Islet precursor cell (in vitro differentiated cells): ENCODE measurements around the gene FOXK1.
"Not testable (repeated sequence)": the region's sequence is repeated elsewhere in the genome, so short reads cannot be mapped to it uniquely, and the experiment has no call there.

Source experiments
- DNase-seq: peaks from one replicate; pipeline ENCODE4 v3.0.0-alpha.2; 2018

Gene FOXK1

DNA sequence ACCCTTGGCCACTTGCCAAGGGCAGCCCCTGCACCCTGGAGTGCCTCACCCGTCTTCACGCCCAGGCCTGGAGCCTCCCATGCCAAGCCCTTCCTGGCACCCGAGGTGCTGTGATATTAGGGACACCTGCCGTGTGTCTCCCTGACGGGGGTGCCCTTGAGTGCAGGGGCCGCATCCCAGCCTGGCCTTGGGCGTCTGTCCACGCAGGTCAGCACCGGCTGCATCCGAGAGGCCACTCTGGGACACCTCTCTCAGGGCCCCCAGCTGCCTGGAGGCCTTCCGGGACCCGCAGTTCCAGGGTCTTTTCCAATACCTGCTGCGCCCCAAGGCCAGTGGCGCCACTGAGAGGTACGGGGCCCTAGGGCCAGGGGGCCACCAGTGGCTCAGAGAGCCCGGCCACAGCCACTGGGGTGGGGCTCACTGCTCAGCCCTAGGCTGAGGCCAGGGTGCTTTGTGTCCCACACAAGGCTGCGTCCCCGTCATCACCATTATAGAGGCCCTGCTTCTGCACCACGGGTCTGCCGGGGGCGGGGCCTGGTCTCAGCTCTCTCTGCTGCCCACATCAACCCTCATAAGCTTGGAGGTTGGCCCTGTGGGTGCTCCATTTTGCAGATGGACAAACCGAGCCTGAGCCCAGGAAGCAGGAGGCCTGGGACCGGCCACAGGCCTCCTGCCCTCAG, 106.0 kb downstream of the FOXK1 start:
- no peak for DNase-seq

DNA sequence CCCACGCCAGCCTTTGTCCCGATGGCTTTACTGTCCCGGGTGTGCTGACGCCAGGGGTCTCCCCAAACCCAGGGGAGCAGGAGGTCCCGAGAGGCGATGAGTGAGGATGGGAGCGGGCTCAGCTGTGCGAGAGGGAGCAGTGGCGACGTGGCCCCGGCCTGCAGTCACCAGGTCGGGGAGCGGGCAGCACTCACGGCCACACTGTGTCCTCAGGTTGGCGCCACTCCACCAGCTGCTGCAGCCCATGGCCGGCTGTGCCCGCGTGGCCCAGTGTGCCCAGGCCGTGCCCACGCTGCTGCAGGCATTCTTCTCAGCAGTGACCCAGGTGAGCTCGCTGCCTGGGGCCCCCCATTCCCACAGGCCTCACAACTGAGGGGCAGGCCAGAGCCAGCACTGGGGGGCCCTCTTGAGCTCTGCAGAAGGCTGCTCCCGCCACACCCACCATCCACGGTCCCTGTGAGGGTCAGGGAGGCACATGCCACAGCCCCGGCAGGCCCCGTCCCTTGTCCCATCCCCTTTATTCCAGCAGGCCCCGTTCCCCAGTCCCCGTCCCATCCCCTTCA, 106.6 kb downstream of the FOXK1 start:
- DNase-seq = no peak

DNA sequence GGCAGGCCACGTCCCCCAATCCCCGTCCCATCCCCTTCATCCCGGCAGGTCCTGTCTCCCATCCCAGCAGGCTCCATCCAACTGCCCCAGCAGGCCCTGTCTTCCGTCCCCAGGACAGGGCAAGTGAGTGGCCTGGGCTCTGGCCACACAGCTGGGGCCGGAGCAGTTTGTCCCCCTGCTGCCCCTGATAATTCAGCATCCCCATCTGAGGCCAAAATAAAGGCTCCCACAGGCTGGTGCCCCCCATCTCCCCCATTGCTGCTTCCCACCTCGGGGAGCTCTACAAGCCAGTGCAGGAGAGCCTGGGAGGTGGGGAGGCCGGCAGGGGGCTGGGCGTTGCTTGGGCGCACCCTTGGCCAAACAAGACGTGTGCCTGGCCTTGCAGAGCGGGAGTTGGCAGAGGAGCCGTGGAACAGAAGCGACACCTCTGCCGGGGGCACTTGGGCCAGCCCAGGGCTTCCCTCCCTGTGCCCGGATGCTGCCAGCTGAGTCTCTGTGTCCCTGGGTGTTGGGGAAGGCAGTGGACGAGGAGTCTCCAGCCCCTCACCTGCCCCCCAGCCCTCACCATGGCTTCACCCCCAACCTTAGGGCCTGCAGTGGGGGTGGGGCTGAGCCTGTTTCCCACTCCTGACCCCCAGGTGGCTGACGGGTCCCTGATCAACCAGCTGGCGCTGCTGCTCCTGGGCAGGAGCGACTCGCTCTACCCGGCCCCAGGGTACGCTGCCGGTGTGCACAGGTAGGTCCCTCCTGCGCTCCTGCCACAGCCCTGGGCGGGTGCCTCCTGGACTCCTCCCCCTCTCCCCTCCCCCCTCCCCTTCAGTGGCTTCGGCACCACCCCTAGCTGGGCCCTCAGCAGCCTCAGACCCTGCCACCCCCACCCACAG, 107.3 kb downstream of the FOXK1 start:
- DNase-seq = no peak

DNA sequence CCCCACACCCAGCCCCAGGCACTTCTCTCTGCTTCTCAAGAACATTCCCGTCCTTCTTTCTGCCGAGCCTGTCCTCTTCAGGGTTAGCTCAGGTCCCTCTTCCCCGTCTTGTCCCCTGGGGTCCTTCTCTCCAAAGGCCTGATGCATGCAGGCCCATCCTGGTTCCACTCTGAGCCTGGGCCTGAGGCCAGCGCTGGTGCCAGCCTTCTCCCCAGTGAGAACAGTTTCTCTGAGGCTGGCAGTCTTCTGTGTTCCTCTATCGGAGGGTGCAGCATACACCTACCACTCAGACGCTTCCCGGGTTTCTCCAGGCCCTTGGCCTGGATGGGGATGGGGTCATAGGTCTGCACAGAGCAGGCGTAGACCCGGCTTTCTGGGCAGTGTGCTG, 108.0 kb downstream of the FOXK1 start:
- DNase-seq = no peak

DNA sequence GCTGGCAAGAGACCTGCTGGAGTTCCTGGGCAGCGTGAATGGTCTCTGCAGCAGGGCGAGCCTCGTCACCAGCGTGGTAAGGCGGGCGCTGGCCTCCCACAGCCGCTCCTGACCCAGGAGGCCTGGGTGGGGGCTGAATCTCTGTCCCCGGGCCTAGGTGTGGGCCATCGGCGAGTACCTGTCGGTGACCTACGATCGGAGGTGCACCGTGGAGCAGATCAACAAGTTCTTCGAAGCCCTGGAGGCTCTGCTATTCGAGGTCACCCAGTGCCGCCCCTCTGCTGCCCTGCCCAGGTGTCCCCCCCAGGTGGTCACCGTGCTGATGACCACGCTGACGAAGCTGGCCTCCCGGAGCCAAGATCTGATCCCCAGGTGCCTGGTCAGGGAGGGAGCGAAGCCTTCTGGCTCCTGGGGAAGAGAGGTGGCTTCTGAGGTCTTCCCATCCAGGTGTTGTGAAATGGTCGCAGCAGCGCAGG, 108.5 kb downstream of the FOXK1 start:
- DNase-seq = no peak

DNA sequence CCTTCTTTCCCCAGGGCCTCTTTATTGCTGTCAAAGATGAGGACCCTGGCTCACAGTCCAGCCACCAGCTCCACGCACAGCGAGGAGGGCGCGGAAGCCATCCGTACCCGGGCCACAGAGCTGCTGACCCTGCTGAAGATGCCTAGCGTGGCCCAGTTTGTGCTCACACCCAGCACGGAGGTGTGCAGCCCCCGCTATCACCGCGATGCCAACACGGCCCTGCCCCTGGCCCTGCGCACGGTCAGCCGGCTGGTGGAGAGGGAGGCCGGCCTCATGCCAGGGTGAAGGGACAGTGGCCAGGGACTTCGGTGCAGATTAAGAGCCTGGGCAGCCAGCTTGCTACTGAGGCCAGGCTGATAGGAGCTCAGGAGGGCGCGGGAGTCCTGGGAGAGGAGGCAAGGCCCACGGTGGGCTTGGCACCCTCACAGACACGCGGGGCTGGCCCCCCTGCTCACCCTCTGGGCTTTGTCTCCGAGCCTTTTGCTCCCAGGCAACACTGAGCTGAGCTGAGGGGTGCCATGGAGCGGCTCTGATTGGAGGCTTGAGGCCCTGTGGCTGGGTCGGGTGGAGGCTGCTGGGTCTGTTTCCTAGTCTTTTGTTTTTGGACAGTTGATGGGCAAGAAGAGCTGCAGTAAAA, 109.1 kb downstream of the FOXK1 start:
- no peak for DNase-seq

DNA sequence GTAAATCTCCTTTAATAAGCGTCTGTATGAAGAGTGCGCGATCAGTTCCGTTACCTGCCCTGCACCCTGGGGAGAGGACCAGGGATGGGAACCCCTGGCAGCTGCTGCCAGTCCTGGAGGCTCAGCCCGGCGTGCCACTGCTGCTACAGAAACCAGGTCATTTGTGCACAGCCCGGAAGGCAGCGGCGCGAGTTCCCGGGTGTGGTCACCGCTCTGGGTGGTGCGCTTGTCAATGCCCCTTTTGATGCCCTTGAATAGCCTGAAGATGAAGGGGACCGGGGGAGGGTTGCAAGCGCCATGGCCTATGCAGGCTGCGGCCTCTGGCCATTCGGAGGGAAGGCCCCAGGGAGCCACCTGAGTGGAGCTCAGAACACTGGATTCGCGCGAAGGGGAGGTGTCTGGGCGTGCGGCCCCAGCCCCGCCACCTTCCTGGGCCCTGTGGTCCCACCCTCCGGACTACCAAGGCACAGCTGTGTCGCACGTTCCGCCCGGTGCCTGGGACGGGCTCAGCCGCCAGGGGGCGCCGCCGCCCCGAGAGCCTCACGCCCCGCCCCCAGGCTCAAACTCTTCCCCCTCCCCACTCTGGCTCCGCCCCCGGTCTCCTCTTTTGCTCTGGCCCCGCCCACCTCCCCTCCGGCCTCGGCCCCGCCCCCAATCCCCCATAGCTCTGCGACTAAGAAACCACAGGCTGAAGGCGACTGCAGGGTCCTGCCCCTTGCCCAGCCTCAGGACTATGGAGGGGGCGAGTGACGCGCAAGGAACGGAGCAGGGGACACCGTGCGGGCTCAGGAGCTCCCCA, 109.8 kb downstream of the FOXK1 start:
- peak; percentile 76 for DNase-seq

DNA sequence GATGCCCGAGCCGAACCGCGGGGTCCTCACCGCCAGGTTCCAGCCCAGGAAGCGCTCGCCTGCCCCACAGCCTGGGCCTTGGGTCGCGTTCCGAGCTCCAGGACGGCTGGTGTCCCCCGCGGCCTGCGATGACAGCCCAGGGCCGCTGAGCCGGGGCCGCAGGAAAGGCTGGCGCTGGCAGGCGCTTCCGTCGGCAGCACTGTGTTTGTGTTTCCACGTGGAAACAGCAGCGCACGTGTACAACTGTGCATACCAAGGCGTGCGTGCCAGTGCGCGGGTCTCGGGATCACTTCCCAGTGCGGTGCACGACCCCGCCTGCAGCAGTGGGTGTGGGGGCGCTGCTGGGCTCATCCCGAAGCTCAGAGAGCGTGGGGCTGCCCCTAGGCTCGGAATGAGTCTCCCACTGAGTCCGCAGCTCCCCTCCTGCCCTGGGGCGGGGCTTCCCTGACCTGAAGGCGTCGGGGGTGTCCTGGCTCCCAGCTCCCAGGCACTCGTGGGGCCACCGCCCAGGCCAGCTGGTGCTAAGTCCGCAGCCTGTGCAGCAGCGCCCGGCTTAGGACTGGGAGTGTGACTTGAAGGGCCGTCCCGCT, 110.5 kb downstream of the FOXK1 start:
- no peak for DNase-seq

DNA sequence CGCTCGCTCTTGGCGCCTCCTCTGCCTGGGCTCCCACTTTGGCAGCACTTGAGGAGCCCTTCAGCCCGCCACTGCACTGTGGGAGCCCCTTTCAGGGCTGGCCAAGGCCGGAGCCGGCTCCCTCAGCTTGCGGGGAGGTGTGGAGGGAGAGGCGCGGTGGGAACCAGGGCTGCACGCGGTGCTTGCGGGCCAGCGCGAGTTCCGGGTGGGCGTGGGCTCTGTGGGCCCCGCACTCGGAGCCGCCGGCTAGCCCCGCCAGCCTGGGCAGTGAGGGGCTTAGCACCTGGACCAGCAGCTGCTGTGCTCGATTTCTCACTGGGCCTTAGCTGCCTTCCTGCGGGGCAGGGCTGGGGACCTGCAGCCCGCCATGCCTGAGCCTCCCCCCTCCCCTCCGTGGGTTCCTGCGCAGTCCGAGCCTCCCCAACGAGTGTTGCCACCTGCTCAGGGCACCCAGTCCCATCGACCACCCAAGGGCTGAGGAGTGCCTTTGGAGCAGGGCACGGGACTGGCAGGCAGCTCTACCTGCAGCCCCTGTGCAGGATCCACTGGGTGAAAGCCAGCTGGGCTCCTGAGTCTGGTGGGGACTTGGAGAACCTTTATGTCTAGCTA, 111.4 kb downstream of the FOXK1 start:
- not testable (repeated sequence) for DNase-seq

DNA sequence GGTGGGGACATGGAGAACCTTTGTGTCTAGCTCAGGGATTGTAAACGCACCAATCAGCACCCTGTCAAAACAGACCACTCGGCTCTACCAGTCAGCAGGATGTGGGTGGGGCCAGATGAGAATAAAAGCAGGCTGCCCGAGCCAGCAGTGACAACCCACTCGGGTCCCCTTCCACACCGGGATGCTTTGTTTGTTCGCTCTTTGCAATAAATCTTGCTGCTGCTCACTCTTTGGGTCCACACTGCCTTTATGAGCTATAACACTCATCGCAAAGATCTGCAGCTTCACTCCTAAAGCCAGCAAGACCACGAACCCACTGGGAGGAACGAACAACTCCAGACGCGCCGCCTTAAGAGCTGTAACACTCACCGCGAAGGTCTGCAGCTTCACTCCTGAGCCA, 112.1 kb downstream of the FOXK1 start:
- not testable (repeated sequence) for DNase-seq

DNA sequence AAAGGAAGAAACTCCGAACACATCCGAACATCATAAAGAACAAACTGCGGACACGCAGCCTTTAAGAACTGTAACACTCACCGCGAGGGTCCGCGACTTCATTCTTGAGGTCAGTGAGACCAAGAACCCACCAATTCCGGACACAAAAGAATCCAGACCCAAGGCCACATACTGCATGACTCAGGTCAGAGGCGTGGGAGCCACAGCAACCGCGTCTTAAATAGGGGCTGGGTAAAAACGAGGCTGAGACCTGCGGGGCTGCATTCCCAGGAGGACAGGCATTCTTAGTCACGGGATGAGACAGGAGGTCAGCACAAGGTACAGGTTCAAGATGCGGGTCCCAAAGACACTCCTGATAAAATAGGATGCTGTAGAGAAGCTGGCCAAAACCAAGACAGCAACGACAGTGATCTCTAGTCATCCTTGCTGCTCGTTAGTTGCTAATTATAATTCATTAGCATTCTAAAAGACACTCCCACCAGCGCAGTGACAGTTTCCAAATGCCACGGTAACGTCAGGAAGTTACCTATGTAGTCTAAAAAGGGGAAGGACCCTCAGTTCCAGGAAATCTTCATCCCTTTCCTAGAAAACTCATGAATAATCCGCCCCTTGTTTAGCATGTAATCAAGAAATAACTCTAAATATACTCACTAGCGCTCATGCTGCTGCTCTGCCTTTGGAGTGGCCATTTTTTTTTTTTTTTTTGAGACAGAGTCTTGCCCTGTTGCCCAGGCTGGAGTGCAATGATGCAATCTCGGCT, 112.7 kb downstream of the FOXK1 start:
- DNase-seq = peak; percentile 96

DNA sequence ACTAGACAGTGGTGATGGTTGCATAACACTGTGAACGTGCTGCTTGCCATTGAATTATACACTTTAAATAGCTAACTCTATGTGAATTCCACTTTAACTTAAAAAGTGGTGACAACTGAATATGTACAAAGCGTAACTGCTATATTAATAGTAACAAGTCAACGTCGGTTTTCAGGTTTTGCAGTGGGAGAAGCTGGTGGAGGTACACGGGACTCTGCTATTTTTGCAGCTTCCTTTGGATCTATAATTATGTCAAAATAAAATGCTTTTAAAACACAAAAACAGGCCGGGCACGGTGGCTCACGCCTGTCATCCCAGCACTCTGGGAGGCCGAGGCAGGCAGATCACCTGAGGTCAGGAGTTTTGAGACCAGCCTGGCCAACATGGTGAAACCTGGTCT, 114.4 kb downstream of the FOXK1 start:
- no peak for DNase-seq

DNA sequence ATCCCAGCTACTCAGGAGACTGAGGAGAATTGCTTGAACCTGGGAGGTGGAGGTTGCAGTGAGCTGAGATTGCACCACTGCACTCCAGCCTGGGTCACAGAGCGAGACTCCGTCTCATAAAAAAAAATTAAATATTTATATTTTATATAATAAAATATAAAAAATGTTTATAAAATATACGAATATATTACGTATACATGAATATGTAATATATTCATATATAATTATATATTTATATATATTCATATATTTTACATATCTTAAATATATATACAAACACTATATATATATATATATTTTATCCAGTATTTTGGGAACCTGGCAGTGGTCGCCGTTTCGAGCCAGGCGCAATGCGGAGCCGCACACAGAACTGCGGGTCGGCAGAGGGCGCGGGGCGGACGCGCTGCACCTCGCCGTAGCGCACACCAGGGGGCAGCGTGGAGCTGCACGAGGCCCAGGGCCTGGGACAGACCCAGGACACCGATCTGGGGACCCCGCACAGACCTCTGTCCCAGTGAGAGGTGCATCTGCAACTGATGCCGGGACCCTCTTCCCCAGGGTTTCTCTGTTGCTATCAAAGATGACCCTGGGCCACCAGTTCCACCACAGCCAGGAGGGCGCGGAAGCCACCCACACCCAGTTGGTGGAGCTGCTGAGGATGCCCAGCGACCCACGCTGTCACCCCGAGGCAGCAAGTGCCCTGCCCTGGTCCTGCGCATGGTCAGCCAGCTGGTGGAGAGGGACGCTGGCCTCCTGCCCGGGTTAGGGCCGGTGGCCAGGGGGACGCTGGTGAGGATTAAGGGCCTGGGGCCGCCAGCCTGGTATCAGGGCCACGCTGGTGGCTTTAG, 116.0 kb downstream of the FOXK1 start:
- peak; percentile 83 for DNase-seq

DNA sequence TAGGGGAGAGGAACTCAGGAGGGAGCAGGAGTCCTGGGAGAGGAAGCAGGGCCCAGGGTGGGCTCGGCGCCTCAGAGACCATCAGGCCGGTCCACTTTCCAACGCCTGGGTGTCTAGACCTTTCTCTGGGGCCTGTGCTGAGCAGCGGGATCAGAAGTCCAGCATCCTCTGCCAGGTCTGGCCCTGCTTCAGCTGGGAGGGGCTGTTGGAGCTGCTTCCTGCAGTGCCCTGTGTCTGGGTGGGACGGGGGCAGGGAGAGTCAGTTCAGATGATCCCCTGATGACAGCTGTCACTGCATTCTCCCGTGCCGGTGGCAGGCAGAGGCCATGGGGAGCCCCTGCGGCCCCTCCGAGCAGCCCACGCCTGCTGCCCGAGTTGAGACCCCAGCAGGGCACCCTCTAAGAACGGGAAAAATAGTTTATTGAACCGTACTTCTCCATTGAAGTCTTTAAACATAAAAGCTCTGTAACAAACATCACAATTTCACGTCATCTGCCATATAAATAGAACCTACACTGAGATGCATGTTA, 116.7 kb downstream of the FOXK1 start:
- no peak for DNase-seq

DNA sequence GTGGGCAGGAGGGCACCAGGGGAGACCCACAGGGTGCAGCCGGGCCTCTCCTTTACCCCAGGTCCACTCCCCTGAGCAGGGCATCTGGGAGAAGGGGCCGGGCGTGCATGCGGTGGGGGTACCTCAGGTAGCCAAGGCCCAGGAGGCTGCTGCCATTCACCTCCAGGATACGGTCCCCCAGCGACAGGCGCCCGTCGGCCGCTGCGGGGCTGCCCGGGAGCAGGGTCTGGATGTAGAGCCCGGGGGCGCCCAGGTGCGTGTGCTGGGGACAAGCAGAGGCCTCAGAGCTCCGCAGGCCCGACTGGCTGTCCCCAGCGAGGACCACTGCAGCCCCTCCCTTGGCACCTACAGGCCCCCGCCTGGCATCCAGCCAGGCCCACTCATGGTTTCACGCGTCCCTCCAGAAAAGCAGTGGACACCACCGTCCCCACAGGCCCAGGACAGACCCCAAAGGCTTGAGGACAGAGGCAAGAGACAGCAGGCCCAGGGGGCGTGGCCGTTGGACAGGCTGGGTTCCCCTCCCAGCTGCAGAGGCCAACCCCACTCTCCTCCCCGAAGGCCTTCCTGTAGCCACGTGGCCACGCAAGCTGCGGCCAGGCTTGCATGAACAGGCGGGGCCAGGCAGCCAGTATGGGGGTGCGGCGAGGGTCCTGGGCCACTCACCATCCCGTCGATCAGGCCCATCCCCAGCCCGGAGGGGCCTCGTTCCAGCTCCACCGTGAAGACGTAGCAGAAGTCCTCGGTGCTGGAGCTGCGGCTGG, 117.6 kb downstream of the FOXK1 start:
- no peak for DNase-seq

DNA sequence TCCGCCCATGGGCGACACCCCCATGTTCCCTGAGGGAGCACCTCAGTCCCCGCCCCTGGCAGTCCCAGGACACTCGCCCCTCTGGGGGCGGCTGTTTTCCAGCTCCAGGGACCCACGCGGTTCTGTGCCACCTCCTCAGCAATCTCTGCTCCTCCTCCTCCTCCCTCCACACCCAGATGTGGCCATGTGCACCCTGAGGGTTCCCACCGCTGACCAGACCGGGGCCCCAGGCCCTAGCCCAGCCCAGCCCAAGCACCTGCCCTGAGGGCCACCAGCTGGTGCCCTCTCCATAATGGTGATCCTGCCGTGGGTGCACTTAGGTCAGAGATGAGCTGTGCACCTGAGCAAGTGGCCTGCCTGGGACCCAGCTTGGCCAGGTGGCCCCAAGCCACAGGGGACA, 118.4 kb downstream of the FOXK1 start:
- DNase-seq = no peak

DNA sequence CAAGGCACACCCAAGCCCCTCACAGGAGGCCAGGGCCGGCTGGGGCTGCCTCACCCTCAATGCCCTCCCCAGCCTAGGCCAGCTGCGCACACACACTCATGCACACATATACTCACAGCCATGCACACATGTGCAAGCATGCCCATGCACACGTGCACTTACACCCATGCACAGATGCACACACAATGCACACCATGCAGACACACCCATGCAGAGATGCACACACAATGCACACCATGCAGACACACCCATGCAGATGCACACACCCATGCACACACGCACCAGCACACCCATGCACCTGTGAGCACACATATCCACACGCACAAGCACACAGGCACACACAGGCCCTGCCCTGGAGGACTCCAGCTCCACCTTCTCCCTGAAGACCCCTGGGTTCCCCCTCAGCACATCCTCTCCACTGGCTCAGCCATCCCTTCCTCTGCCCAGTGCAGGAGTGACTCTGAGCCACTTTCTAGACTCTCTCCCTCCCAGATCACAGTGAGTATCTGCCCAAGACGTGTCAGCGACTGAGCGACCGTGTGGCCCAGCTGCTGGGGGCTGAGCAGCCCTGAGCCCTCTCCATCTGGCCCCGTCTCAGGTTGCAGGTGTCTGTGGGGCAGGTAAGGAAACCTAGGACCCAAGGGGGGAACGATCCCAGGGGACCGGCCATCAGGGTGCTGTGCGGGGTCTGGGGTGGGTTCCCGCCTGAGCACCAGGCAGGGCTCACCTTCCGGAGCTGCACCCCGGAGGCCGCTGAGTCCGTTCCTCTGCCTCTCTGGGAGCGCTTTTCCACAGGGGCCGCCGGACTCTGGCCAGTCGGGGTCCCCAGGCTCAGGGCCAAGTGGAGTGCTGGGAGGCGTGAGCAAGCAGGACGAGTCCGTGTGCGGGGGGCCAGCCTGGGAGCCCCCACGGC, 119.1 kb downstream of the FOXK1 start:
- DNase-seq = no peak

DNA sequence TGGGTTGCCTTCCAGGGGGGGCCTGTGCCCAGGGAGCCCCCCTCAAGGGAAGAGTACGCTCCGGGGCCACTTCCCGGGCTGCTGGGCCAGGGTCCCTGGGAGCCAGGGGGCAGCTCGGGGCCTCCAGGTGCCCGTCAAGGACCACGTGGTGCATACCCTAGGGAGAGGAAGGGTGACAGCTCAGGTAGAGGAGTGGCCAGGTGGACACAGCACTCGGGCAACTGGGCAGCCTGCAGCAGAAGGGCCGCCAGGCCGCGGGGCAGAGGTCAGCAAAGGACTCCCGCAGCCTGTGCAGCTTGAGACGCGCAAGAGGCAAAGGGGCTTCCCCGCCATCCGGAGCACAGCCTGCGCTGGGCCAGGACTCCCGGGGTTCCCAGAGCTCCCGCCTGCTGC, 119.7 kb downstream of the FOXK1 start:
- DNase-seq = no peak
